Activated naive CD8-positive, alpha-beta T cell treated with anti-CD3 and anti-CD28 coated beads for 36 hours (primary cell): ENCODE measurements around the gene ELSPBP1. TPM values are rescaled to one million over a fixed set of nuclear protein-coding genes. Genes with fewer than 3 reads are reported as not detected.
"Not testable (repeated sequence)": the region's sequence is repeated elsewhere in the genome, so short reads cannot be mapped to it uniquely, and the experiment has no call there.

Experiments
- DNase-seq: peaks from one replicate; pipeline ENCODE4 v3.0.0; 2021
- H3K27ac Mint-ChIP-seq: one replicate; pipeline ENCODE4 v1.8.0; 2022; ENCODE audit warnings: mild to moderate bottlenecking, moderate library complexity, mixed read lengths
- H3K27me3 Mint-ChIP-seq: one replicate; pipeline ENCODE4 v1.8.0; 2022; ENCODE audit warnings: mild to moderate bottlenecking, mixed read lengths
- H3K36me3 Mint-ChIP-seq: one replicate; pipeline ENCODE4 v1.8.0; 2021; ENCODE audit warnings: mild to moderate bottlenecking, mixed read lengths
- H3K4me1 Mint-ChIP-seq: one replicate; pipeline ENCODE4 v1.8.0; 2021; ENCODE audit warnings: mixed read lengths
- H3K4me3 Mint-ChIP-seq: one replicate; pipeline ENCODE4 v1.8.0; 2022; ENCODE audit warnings: mild to moderate bottlenecking, moderate library complexity, mixed read lengths
- H3K9me3 Mint-ChIP-seq: one replicate; pipeline ENCODE4 v1.8.0; 2022; ENCODE audit warnings: mixed read lengths
- total RNA-seq, 2 experiments: library from RNA; stranded (reverse); gene quantifications; one replicate each; pipeline ENCODE4 v1.2.3, GENCODE V29; 2021

Gene ELSPBP1
- total RNA-seq, 2 experiments from 2014 or later: not detected

- H3K27ac Mint-ChIP-seq: no peak overlapping the region
- DNase-seq: no peak
- no peaks in the 10 kb centered on the region for H3K36me3 Mint-ChIP-seq
- no peak overlapping the region for H3K4me3 Mint-ChIP-seq
- no peaks in the 10 kb centered on the region for H3K4me1 Mint-ChIP-seq
- H3K9me3 Mint-ChIP-seq: no peaks in the 10 kb centered on the region
- peaks cover 25% of the 10 kb centered on the region for H3K27me3 Mint-ChIP-seq
Observed at GRCh38 chr19:48064509-48064908, 70.1 kb downstream of the ELSPBP1 start.

DNA sequence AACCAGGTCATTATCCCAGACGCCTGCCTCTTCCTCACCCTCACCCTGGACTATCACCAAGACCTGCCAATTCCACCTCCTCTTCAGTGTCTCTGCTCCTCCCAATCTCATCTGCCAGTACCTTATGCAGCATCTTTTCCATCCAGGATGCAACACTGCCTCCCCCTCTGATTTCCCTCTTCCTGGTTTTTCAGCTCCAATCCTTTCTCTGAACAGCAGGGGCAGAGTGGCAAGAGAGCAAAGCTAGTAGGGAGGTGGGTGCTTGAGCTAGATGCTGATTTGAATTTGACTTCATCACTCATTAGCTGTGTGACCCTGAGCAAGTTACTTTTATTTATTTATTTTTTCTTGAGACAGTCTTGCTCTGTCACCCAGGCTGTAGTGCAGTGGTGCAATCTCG lies 75.0 kb downstream of the ELSPBP1 start:
- H3K9me3 Mint-ChIP-seq: no peaks in the 10 kb centered on the region
- no peak overlapping the region for H3K4me3 Mint-ChIP-seq
- no peaks in the 10 kb centered on the region for H3K36me3 Mint-ChIP-seq
- H3K27ac Mint-ChIP-seq: no peak overlapping the region
- H3K27me3 Mint-ChIP-seq: peaks cover 3% of the 10 kb centered on the region
- no peak for DNase-seq
- no peaks in the 10 kb centered on the region for H3K4me1 Mint-ChIP-seq

DNA sequence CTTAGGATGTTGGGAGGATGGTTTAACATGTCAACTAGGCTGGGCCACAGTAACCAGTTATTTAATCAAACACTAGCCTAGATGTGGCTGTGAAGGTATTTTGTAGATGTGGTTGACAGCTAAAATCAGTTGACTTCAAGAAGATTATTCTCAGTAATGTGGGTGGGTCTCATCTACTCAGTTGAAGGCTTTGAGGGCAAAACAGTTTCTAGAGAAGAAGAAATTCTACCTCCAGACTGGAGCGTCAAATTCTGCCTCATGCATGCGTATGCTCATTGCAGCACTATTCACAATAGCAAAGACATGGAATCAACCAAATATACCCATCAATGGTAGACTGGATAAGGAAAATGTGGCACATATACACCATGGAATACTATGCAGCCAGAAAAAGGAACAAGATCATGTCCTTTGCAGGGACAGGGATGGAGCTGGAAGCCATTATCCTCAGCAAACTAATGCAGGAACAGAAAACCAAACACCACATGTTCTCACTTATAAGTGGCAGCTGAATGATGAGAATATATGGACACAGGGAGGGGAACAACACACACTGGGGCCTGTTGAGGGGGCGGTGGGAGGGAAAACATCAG lies 75.8 kb downstream of the ELSPBP1 start:
- not testable (repeated sequence) for H3K4me1 Mint-ChIP-seq, DNase-seq, H3K27me3 Mint-ChIP-seq, H3K27ac Mint-ChIP-seq, H3K36me3 Mint-ChIP-seq, H3K9me3 Mint-ChIP-seq, H3K4me3 Mint-ChIP-seq

Other genes with a start within 250 kb of the ELSPBP1 start
- gene NOP53, start 249.1 kb upstream of the ELSPBP1 start, total RNA-seq: 100 to 1,000 TPM; 248 to 249 TPM
- gene SELENOW, start 215.9 kb upstream of the ELSPBP1 start, total RNA-seq: 100 to 1,000 TPM in 1 of 2 experiments, 10 to 100 TPM in 1; 99.1 to 107 TPM
- gene TPRX1, start 190.1 kb upstream of the ELSPBP1 start, total RNA-seq: not detected
- not detected for gene CRX, start 172.7 kb upstream of the ELSPBP1 start, total RNA-seq
- gene TPRX2, start 135.4 kb upstream of the ELSPBP1 start, total RNA-seq: not detected
- not detected for gene SULT2A1, start 108.3 kb upstream of the ELSPBP1 start, total RNA-seq
- gene BSPH1, start 2.5 kb upstream of the ELSPBP1 start, total RNA-seq: not detected
- not detected for gene CABP5, start 49.4 kb downstream of the ELSPBP1 start, total RNA-seq
- 1 to 10 TPM; 2.0 to 2.5 TPM for gene PLA2G4C, start 116.2 kb downstream of the ELSPBP1 start, total RNA-seq
- 100 to 1,000 TPM; 147 to 165 TPM for gene LIG1, start 175.7 kb downstream of the ELSPBP1 start, total RNA-seq
- gene ZSWIM9, start 176.0 kb downstream of the ELSPBP1 start, total RNA-seq: 1 to 10 TPM; 7.3 to 7.7 TPM